GM12865 (cell line): ENCODE measurements around the gene STAT5B.

Experiments
- DNase-seq: peaks from one replicate; pipeline ENCODE4 v3.0.0; 2010; ENCODE audit warnings: low read depth
- H3K4me3 ChIP-seq: 2 replicates; pipeline ENCODE4 v1.5.1; 2011; ENCODE audit warnings: mild to moderate bottlenecking, low read depth, low read length, control low read depth
- TF ChIP-seq, protein P1 (sequence below): IDR thresholded peaks from 2 replicates; pipeline ENCODE4 v1.5.1; 2011; ENCODE audit warnings: low read length, control low read depth, low read depth, inconsistent platforms; ENCODE audit not compliant: insufficient read depth; ENCODE audit errors: missing control alignments

STAT5B gene

DNA sequence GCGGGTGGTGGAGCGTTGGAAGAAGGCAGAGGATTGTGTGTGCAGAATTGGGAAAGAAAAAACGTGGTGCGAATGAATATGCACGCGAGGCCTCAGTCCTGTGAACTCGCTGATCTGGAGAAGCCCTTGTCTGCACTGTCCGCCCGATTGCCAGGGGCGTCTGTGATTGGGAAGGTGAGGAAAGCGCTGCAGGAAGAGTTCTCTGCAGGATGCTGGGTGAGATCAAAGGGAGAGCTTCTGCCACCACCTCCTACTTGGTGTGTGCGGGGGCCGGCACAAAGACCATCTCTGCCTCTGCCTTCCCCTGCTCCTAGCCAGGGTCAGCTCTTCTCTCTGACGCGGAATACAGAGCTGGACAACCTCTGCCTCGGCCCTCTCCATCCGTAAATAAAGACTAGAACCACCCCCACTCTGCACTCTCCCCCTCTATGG, 120.6 kb downstream of the STAT5B start:
- TF ChIP-seq, protein P1, sequence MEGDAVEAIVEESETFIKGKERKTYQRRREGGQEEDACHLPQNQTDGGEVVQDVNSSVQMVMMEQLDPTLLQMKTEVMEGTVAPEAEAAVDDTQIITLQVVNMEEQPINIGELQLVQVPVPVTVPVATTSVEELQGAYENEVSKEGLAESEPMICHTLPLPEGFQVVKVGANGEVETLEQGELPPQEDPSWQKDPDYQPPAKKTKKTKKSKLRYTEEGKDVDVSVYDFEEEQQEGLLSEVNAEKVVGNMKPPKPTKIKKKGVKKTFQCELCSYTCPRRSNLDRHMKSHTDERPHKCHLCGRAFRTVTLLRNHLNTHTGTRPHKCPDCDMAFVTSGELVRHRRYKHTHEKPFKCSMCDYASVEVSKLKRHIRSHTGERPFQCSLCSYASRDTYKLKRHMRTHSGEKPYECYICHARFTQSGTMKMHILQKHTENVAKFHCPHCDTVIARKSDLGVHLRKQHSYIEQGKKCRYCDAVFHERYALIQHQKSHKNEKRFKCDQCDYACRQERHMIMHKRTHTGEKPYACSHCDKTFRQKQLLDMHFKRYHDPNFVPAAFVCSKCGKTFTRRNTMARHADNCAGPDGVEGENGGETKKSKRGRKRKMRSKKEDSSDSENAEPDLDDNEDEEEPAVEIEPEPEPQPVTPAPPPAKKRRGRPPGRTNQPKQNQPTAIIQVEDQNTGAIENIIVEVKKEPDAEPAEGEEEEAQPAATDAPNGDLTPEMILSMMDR: no peak
- no peak for DNase-seq
- peak overlapping the region; percentile 50 for H3K4me3 ChIP-seq

DNA sequence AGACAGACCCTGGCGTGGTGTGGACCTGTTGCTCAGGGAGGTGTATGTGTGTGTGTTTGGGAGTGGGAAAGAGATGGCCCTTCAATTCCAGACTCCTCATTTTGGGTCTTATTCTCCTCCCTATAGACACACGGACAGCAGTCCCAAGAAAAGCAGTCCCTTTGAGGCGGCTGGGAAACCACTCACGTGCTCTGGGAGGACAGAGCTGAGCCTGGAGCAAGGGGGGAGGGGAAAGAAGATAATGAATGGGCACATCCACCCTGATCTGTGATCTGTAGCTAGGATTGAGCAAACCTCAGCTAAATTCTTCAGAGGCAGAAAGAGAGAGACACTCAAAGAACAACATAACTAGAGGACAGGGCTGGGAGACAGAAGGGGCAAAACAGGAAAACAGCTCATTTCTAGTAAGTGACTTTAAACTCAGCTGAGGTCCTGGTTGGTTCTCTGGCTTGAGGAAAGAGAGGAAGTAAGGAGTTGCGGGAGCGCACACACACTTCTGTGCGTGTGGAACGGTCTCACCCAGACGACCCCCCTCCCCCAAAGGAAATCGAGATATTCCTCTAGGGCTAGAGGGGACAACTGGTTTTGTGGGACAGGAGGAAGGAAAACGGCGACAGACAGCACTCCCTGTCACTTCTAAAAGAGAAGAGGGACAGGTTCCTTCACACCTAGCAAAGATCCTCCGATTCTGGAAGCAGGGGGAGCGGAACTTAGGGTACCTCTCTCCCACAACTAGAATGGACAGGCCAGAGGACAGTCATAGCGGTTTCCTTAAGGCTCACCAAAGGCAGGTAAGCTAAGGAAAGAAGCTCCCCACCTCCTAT, 122.1 kb downstream of the STAT5B start:
- DNase-seq: peak; percentile 27
- peak overlapping the region; percentile 89 for H3K4me3 ChIP-seq
- TF ChIP-seq, protein P1: no peak
